HG03571 (cell line): ENCODE measurements around the gene AKR7A3.
"Not testable (repeated sequence)": the region's sequence is repeated elsewhere in the genome, so short reads cannot be mapped to it uniquely, and the experiment has no call there.

Experiments used
- ATAC-seq: cut with Tn5 transposase; IDR thresholded peaks from one replicate; pipeline ENCODE4 v1.9.1; 2021; ENCODE audit not compliant: unreplicated experiment

Gene AKR7A3

GRCh38 chr1:19300211-19300610 lies 11.6 kb upstream of the AKR7A3 start:
- no peak for ATAC-seq

- no peak for ATAC-seq
These were observed 6.1 kb upstream of the AKR7A3 start for GRCh38 chr1:19294638-19295037.

GRCh38 chr1:19289244-19289643 lies 674 bp upstream of the AKR7A3 start:
- no peak for ATAC-seq

- ATAC-seq, result no peak
These were observed 959 bp downstream of the AKR7A3 start for GRCh38 chr1:19287436-19288185.

- ATAC-seq, result not testable (repeated sequence)
These were observed 2.8 kb downstream of the AKR7A3 start for GRCh38 chr1:19285807-19286206.

GRCh38 chr1:19285366-19285765 lies 3.2 kb downstream of the AKR7A3 start:
- ATAC-seq, result not testable (repeated sequence)

- no peak for ATAC-seq
These were observed 3.7 kb downstream of the AKR7A3 start for GRCh38 chr1:19284881-19285280.

GRCh38 chr1:19283891-19284290 lies 4.7 kb downstream of the AKR7A3 start:
- no peak for ATAC-seq

GRCh38 chr1:19274636-19275035 lies 13.9 kb downstream of the AKR7A3 start:
- no peak for ATAC-seq

GRCh38 chr1:19273844-19274531 lies 14.6 kb downstream of the AKR7A3 start:
- not testable (repeated sequence) for ATAC-seq

GRCh38 chr1:19273106-19273843 lies 15.3 kb downstream of the AKR7A3 start:
- ATAC-seq, result no peak

- ATAC-seq, result no peak
These were observed 16.5 kb downstream of the AKR7A3 start for GRCh38 chr1:19272064-19272463.

- ATAC-seq, result not testable (repeated sequence)
These were observed 18.2 kb downstream of the AKR7A3 start for GRCh38 chr1:19270343-19270730.

GRCh38 chr1:19269427-19270342 lies 18.9 kb downstream of the AKR7A3 start:
- not testable (repeated sequence) for ATAC-seq

GRCh38 chr1:19268445-19268844 lies 20.1 kb downstream of the AKR7A3 start:
- no peak for ATAC-seq

GRCh38 chr1:19262744-19263143 lies 25.8 kb downstream of the AKR7A3 start:
- ATAC-seq, result no peak

GRCh38 chr1:19262047-19262446 lies 26.5 kb downstream of the AKR7A3 start:
- no peak for ATAC-seq

- ATAC-seq, result no peak
These were observed 28.1 kb downstream of the AKR7A3 start for GRCh38 chr1:19260211-19261138.

GRCh38 chr1:19258353-19258752 lies 30.2 kb downstream of the AKR7A3 start:
- no peak for ATAC-seq
